Measurements from ENCODE around the gene KSR2. TPM values are rescaled to one million over a fixed set of nuclear protein-coding genes. Genes with fewer than 3 reads are reported as not detected.
A peak's percentile ranks its signal among the peaks of the same experiment; 100 is the strongest.

Gene KSR2
- total and polyA plus RNA-seq, 2 donors (not counting 3 experiments of a cell fraction or from before 2014, with no cell fraction given), result 2.1 to 5.2 TPM

DNA sequence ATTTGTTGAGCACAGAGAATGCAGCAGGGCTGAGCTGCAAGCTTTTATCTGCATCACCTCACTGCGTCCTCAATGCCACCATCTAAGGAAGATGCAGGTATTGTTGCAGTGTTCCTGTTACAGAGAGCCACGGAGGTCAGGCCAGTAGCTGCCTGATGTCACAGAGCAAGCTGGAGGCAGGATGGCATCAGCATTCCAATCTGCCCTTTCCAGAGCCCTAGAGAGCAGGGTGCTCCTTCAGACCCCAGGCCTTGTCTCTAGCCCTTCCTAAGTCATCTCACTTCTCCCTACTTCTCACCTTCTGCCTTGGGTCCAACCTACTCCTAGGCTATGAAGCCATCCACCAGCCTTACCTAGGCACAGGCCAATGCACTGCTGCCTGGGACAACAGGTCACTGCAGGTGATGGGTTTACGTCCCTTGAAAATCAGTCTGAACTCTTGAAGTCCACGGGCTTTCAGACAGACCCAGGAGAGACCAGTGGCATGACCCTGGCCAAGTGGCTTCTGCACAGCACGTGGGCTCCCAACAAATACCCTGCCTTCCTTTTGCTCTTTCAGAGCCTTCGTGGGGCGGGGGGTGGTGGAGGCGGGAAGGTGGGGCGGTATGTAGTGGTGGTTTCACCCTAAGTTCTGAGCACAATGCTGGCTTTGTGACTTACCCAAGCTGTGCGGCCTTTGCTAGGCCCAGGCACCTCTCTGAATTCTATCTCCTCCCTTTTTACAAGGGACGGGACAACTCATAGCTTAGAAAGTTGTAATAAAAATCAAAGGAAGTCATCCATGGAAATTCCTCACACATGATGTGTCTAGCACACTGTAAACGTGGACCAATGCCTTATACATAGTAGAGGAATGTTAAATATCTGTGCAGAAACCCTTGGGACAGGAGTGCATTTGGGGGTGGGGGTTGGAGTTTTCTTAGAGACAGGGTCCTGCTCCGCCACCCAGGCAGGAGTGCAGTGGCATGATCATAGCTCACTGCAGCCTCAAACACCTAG is 136.0 kb downstream of the KSR2 start:
- dilution Hi-C loops (cut with MboI; ENCODE audit: extremely low pct_ligation_motif_present, low sequenced_read_pairs), result loop anchor here (25.0 kb wide), 2 partner anchors 220 to 470 kb away; partner anchors contain the start of gene NOS1
- FAIRE-seq, result no peak
- no peak for DNase-seq (ENCODE audit: low read depth, low spot score)

DNA sequence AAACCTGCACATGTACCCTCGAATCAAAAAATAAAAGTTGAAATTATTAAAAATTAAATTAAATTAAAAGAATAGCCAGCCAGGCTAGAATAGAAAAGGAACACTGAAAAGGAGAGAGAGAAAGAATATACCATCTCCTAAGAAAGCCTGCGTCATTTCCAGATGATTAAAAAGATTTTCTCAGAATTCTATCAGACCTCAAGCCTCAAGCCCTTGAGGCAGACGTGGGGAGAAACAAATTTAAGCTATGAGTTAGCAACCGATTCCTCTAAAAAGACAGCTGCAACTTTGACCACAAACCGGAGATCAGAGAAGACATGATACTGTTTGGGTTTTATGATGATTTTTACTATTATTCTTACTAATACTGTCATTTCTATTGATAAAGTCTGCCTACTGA is 138.3 kb downstream of the KSR2 start:
- dilution Hi-C loops (cut with MboI; ENCODE audit: extremely low pct_ligation_motif_present, low sequenced_read_pairs), result loop anchor here (25.0 kb wide), 2 partner anchors 218 to 468 kb away; partner anchors contain the start of gene NOS1
- BruUV-seq (replicated peaks), result no TSS peak

More for the DNA sequence above, 136.0 kb downstream of the KSR2 start:
- H3K27ac ChIP-seq (ENCODE audit: insufficient read depth, low read depth, low read length), result no peak overlapping the region
- no peak overlapping the region for H3K9ac ChIP-seq (replicated peaks; ENCODE audit: extremely low read depth, insufficient read depth, low read length)
- no peaks in the 10 kb centered on the region for H3K36me3 ChIP-seq (ENCODE audit: control insufficient read depth in 2 of 2, extremely low read depth in 1 of 2, insufficient read depth in 2 of 2, low read length in 2 of 2)
- ChIA-PET CTCF (interaction anchor here (0.7 to 12.4 kb wide), 5 partner anchors 21 to 596 kb away, joined by 3 to 530 read pairs (median 4); no protein-coding TSS in a partner anchor), POLR2A (interaction anchor here (0.7 kb wide), 1 partner anchor 8 kb away, joined by 3 read pairs; no protein-coding TSS in a partner anchor)
- H3K9me1 ChIP-seq (replicated peaks; ENCODE audit: control insufficient read depth, extremely low read depth, insufficient read depth, low read length), result no peaks in the 10 kb centered on the region
- H3K79me2 ChIP-seq (ENCODE audit: control insufficient read depth, insufficient read depth, low read length), result no peaks in the 10 kb centered on the region
- H3K4me1 ChIP-seq (ENCODE audit: control insufficient read depth, extremely low read depth, insufficient read depth, low read length), result peaks cover 5% of the 10 kb centered on the region
- BruUV-seq (replicated peaks), result no TSS peak
- no peak overlapping the region for H2AFZ ChIP-seq (ENCODE audit: low read depth, low read length)
- TF ChIP-seq EZH2 (IDR thresholded peaks at IDR 0.05; ENCODE audit: borderline replicate concordance, low read depth, low read length, severe bottlenecking), result no peak
- TF ChIP-seq POLR2AphosphoS5 (IDR thresholded peaks at IDR 0.05; ENCODE audit: insufficient read depth, low read depth, low read length), result no peak
- TF ChIP-seq MYC (IDR thresholded peaks at IDR 0.05; ENCODE audit: low read depth, low read length), result no peak
- no peak for TF ChIP-seq POLR2A (IDR thresholded peaks at IDR 0.05; ENCODE audit: low read depth, low read length)
- peak; percentile 7 for TF ChIP-seq FOS (IDR thresholded peaks at IDR 0.05; ENCODE audit: borderline replicate concordance, insufficient read depth, low read length)
- no peaks in the 10 kb centered on the region for H3K9me3 ChIP-seq (replicated peaks; ENCODE audit: control insufficient read depth, insufficient read depth, low read length)
- intact Hi-C loops (cut with micrococcal nuclease), result loop anchor here (10.0 kb wide), 1 partner anchor 358 kb away; no protein-coding TSS in a partner anchor
- no peak overlapping the region for H3K4me2 ChIP-seq (ENCODE audit: insufficient read depth, low read length)
- no peaks in the 10 kb centered on the region for H3K27me3 ChIP-seq (ENCODE audit: control insufficient read depth in 2 of 2, insufficient read depth in 2 of 2, low read length in 2 of 2)
- no peak overlapping the region for H3K4me3 ChIP-seq (replicated peaks in 1 of 3; ENCODE audit: insufficient read depth in 1 of 3, low read depth in 1 of 3, low read length in 3 of 3)
- H4K20me1 ChIP-seq (replicated peaks; ENCODE audit: control insufficient read depth, extremely low read depth, insufficient read depth, low read length), result no peaks in the 10 kb centered on the region

More for the DNA sequence above, 138.3 kb downstream of the KSR2 start:
- Histone ChIP-seq H3K27ac (ENCODE audit: insufficient read depth, low read depth, low read length) (no peak overlapping the region), H3K79me2 (ENCODE audit: control insufficient read depth, insufficient read depth, low read length) (no peaks in the 10 kb centered on the region), H3K36me3 (ENCODE audit: control insufficient read depth in 2 of 2, extremely low read depth in 1 of 2, insufficient read depth in 2 of 2, low read length in 2 of 2) (no peaks in the 10 kb centered on the region), H3K4me3 (replicated peaks in 1 of 3; ENCODE audit: insufficient read depth in 1 of 3, low read depth in 1 of 3, low read length in 3 of 3) (no peak overlapping the region), H3K4me2 (ENCODE audit: insufficient read depth, low read length) (no peak overlapping the region), H3K4me1 (ENCODE audit: control insufficient read depth, extremely low read depth, insufficient read depth, low read length) (no peaks in the 10 kb centered on the region), H4K20me1 (replicated peaks; ENCODE audit: control insufficient read depth, extremely low read depth, insufficient read depth, low read length) (no peaks in the 10 kb centered on the region), H3K9me3 (replicated peaks; ENCODE audit: control insufficient read depth, insufficient read depth, low read length) (no peaks in the 10 kb centered on the region), H3K27me3 (ENCODE audit: control insufficient read depth in 2 of 2, insufficient read depth in 2 of 2, low read length in 2 of 2) (no peaks in the 10 kb centered on the region), H2AFZ (ENCODE audit: low read depth, low read length) (no peak overlapping the region), H3K9ac (replicated peaks; ENCODE audit: extremely low read depth, insufficient read depth, low read length) (no peak overlapping the region), H3K9me1 (replicated peaks; ENCODE audit: control insufficient read depth, extremely low read depth, insufficient read depth, low read length) (no peaks in the 10 kb centered on the region)
- ChIA-PET CTCF (interaction anchor here (0.8 to 12.4 kb wide), 7 partner anchors 16 to 461 kb away, joined by 3 to 530 read pairs (median 3); no protein-coding TSS in a partner anchor), POLR2A (no interaction called here)
- DNase-seq (ENCODE audit: low read depth, low spot score) (no peak), FAIRE-seq (no peak)
- intact Hi-C loops (cut with micrococcal nuclease), result loop anchor here (10.0 kb wide), 1 partner anchor 356 kb away; no protein-coding TSS in a partner anchor
- no peak for TF ChIP-seq POLR2A (IDR thresholded peaks at IDR 0.05; ENCODE audit: low read depth, low read length)
- TF ChIP-seq, protein P1, sequence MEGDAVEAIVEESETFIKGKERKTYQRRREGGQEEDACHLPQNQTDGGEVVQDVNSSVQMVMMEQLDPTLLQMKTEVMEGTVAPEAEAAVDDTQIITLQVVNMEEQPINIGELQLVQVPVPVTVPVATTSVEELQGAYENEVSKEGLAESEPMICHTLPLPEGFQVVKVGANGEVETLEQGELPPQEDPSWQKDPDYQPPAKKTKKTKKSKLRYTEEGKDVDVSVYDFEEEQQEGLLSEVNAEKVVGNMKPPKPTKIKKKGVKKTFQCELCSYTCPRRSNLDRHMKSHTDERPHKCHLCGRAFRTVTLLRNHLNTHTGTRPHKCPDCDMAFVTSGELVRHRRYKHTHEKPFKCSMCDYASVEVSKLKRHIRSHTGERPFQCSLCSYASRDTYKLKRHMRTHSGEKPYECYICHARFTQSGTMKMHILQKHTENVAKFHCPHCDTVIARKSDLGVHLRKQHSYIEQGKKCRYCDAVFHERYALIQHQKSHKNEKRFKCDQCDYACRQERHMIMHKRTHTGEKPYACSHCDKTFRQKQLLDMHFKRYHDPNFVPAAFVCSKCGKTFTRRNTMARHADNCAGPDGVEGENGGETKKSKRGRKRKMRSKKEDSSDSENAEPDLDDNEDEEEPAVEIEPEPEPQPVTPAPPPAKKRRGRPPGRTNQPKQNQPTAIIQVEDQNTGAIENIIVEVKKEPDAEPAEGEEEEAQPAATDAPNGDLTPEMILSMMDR (IDR thresholded peaks at IDR 0.05; ENCODE audit: extremely low read depth in 1 of 2, insufficient read depth in 1 of 2, low read depth in 1 of 2, low read length in 2 of 2), result no peak
- TF ChIP-seq, protein P2, sequence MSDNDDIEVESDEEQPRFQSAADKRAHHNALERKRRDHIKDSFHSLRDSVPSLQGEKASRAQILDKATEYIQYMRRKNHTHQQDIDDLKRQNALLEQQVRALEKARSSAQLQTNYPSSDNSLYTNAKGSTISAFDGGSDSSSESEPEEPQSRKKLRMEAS (IDR thresholded peaks at IDR 0.05; ENCODE audit: insufficient read depth, insufficient read length), result no peak
- TF ChIP-seq GATA2 (IDR thresholded peaks at IDR 0.05; ENCODE audit: insufficient read depth, insufficient read length, low read depth, low read length), result no peak
- TF ChIP-seq MYC (IDR thresholded peaks at IDR 0.05; ENCODE audit: low read depth, low read length), result no peak
- TF ChIP-seq JUN (IDR thresholded peaks at IDR 0.05; ENCODE audit: borderline replicate concordance, insufficient read depth, insufficient read length, low read depth), result no peak
- TF ChIP-seq POLR2AphosphoS5 (IDR thresholded peaks at IDR 0.05; ENCODE audit: insufficient read depth, low read depth, low read length), result no peak
- TF ChIP-seq EZH2 (IDR thresholded peaks at IDR 0.05; ENCODE audit: borderline replicate concordance, low read depth, low read length, severe bottlenecking), result no peak
- TF ChIP-seq FOS (IDR thresholded peaks at IDR 0.05; ENCODE audit: borderline replicate concordance, insufficient read depth, low read length), result no peak

All from endothelial cell of umbilical vein (primary cell).